Measurements from ENCODE around the gene DARS1. TPM values are rescaled to one million over a fixed set of nuclear protein-coding genes. Genes with fewer than 3 reads are reported as not detected.
A peak's percentile ranks its signal among the peaks of the same experiment; 100 is the strongest.

DARS1 gene
- polyA plus RNA-seq, 3 donors = 24.4 to 53.0 (median 46.2) TPM

DNA sequence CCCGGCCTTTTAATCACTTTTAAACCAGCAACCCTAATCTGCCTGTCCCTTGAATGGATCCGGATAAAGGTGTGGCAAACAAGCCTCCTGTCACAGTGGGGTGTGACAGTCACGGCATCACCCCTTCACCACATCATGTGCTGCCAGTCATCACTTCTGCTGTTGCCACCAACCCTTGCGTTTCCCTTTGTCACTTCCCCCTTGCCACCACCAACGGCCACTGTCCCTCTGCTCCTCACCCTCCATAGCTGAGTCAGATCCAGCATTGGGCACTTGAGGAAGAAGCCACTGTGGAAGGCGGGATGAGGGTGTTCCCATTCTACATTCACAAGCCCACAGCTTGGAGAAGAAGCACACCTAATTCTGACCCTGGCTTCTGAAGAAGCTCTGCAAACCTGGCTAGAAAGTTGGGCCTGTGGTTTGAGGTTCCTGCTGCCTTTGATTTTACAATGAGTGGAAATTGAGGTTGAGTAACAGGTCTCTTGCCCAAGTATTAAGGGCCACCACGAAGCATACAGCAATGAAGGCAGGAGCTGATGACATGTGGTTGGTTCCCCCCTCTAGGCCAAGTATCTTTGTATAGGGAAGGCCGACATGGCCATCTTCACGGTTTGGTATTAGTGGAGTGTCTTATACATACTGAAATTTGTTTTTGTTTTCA is 22.9 kb upstream of the DARS1 start:
- peak overlapping the region; percentile 15 for H3K4me2 ChIP-seq (replicated peaks; ENCODE audit: extremely low read depth, low read length, poor library complexity, severe bottlenecking)
- H3K9me3 Mint-ChIP-seq = peaks cover 0 to 5% (median 0%) of the 10 kb centered on the region in 7 donors
- DNase-seq = peak; percentile 98 to 99 (median 98)
- H2AFZ ChIP-seq (ENCODE audit: insufficient read depth, low read depth, low read length, poor library complexity, severe bottlenecking) = no peak overlapping the region
- H3K4me1 ChIP-seq (ENCODE audit: control insufficient read depth in 1 of 2, insufficient read depth in 2 of 2, low read length in 2 of 2) = peaks cover 79 to 82% of the 10 kb centered on the region in 2 donors
- H3K27me3 ChIP-seq (ENCODE audit: control insufficient read depth in 2 of 2, insufficient read depth in 2 of 2, low read length in 2 of 2) = no peaks in the 10 kb centered on the region
- H3K36me3 ChIP-seq (replicated peaks in 1 of 2; ENCODE audit: control insufficient read depth in 1 of 2, insufficient read depth in 2 of 2, low read length in 2 of 2) = no peaks in the 10 kb centered on the region
- no peaks in the 10 kb centered on the region for H3K9me3 ChIP-seq (replicated peaks in 1 of 2; ENCODE audit: control insufficient read depth in 1 of 2, insufficient read depth in 1 of 2, low read length in 2 of 2)
- no peaks in the 10 kb centered on the region for H4K20me1 ChIP-seq (ENCODE audit: insufficient read depth, low read length)
- H3K79me2 ChIP-seq (ENCODE audit: insufficient read depth, low read length) = peaks cover 32% of the 10 kb centered on the region
- H3K4me1 Mint-ChIP-seq = peaks cover 75% of the 10 kb centered on the region
- peak overlapping the region; percentile 97 to 99 (median 99) for H3K27ac Mint-ChIP-seq
- peaks cover 0 to 2% (median 0%) of the 10 kb centered on the region in 3 donors for H3K27me3 Mint-ChIP-seq (ENCODE audit: low read depth in 3 of 3)
- no peak for TF ChIP-seq CTCF (IDR thresholded peaks at IDR 0.05)
- peaks cover 0 to 7% of the 10 kb centered on the region in 2 donors for H3K36me3 Mint-ChIP-seq
- H3K4me3 ChIP-seq (replicated peaks in 1 of 3; ENCODE audit: low read depth in 2 of 3, low read length in 3 of 3) = peak overlapping the region in 1 of 3 experiments; percentile 14
- WGBS (ENCODE audit: insufficient coverage) = 0% methylated on average over 3 of the region's 9 CpGs
- H3K4me3 Mint-ChIP-seq = peak overlapping the region; percentile 41 to 46
- H3K27ac ChIP-seq (ENCODE audit: low read depth in 1 of 2, low read length in 2 of 2) = peak overlapping the region; percentile 94 to 97
- intact Hi-C loops (cut with micrococcal nuclease) = loop anchor here (5.0 to 10.0 kb wide), 6 partner anchors 44 to 316 kb away; partner anchors contain the start of gene CXCR4 (in 1 of the 2)
- H3K9ac ChIP-seq (ENCODE audit: insufficient read depth, low read length, poor library complexity, severe bottlenecking) = peak overlapping the region; percentile 67

DNA sequence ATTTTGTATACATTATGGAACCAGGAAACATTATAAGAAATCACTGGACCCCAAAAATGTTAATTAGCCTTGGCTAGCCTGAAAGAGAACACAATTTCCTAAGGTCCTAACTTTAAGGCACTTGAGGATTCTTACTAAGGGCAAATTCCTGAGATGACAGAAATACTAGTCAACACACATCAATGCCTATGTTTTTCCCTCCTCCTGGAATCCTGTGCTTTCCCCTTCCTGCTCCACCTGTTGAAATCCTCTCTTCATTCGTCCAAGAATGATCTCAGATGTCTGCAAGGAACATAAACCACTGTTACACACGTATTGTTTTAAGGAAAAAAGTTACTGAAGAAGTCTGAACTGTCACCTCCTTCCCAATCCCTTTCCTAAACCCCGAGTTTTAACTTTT is 21.2 kb upstream of the DARS1 start:
- no peak for DNase-seq
- peaks cover 0 to 5% (median 0%) of the 10 kb centered on the region in 7 donors for H3K9me3 Mint-ChIP-seq
- no peaks in the 10 kb centered on the region for H4K20me1 ChIP-seq (ENCODE audit: insufficient read depth, low read length)
- no peaks in the 10 kb centered on the region for H3K36me3 ChIP-seq (replicated peaks in 1 of 2; ENCODE audit: control insufficient read depth in 1 of 2, insufficient read depth in 2 of 2, low read length in 2 of 2)
- peaks cover 62% of the 10 kb centered on the region for H3K4me1 Mint-ChIP-seq
- H3K9ac ChIP-seq (ENCODE audit: insufficient read depth, low read length, poor library complexity, severe bottlenecking) = no peak overlapping the region
- no peaks in the 10 kb centered on the region for H3K27me3 ChIP-seq (ENCODE audit: control insufficient read depth in 2 of 2, insufficient read depth in 2 of 2, low read length in 2 of 2)
- H3K4me2 ChIP-seq (replicated peaks; ENCODE audit: extremely low read depth, low read length, poor library complexity, severe bottlenecking) = no peak overlapping the region
- WGBS (ENCODE audit: insufficient coverage) = no CpG with 5 or more reads among the region's 3 CpGs
- H3K27me3 Mint-ChIP-seq (ENCODE audit: low read depth in 3 of 3) = no peaks in the 10 kb centered on the region
- intact Hi-C loops (cut with micrococcal nuclease) = loop anchor here (5.0 to 10.0 kb wide), 6 partner anchors 46 to 318 kb away; partner anchors contain the start of gene CXCR4 (in 1 of the 2)
- no peak overlapping the region for H3K4me3 ChIP-seq (replicated peaks in 1 of 3; ENCODE audit: low read depth in 2 of 3, low read length in 3 of 3)
- H3K36me3 Mint-ChIP-seq = peaks cover 0 to 7% of the 10 kb centered on the region in 2 donors
- no peak overlapping the region for H3K4me3 Mint-ChIP-seq
- peaks cover 62 to 65% of the 10 kb centered on the region in 2 donors for H3K4me1 ChIP-seq (ENCODE audit: control insufficient read depth in 1 of 2, insufficient read depth in 2 of 2, low read length in 2 of 2)
- peaks cover 32% of the 10 kb centered on the region for H3K79me2 ChIP-seq (ENCODE audit: insufficient read depth, low read length)
- no peak overlapping the region for H2AFZ ChIP-seq (ENCODE audit: insufficient read depth, low read depth, low read length, poor library complexity, severe bottlenecking)
- no peaks in the 10 kb centered on the region for H3K9me3 ChIP-seq (replicated peaks in 1 of 2; ENCODE audit: control insufficient read depth in 1 of 2, insufficient read depth in 1 of 2, low read length in 2 of 2)
- TF ChIP-seq CTCF (IDR thresholded peaks at IDR 0.05) = no peak
- H3K27ac Mint-ChIP-seq = peak overlapping the region; percentile 54 to 99 (median 99)
- peak overlapping the region in 1 of 2 donors; percentile 97 for H3K27ac ChIP-seq (ENCODE audit: low read depth in 1 of 2, low read length in 2 of 2)
